ENCODE data around the gene SHLD1. TPM values are rescaled to one million over a fixed set of nuclear protein-coding genes. Genes with fewer than 3 reads are reported as not detected.

SHLD1 gene
- total RNA-seq, 1 experiment from 2014 or later = 6.7 TPM

GRCh38 chr20:5893052-5893451, 142.9 kb downstream of the SHLD1 start:
- Histone ChIP-seq H3K23me2 (ENCODE audit: insufficient read length, low read depth, low read length, poor library complexity, severe bottlenecking) (no peaks in the 10 kb centered on the region), H4K5ac (ENCODE audit: insufficient read length, low read depth, low read length) (no peak overlapping the region), H3K14ac (ENCODE audit: insufficient read depth, low read length) (no peak overlapping the region), H3K4me1 (ENCODE audit: insufficient read depth, low read length) (no peaks in the 10 kb centered on the region), H2BK5ac (ENCODE audit: insufficient read length, low read length) (no peak overlapping the region), H3K23ac (ENCODE audit: insufficient read length, low read depth, low read length) (no peak overlapping the region), H2BK20ac (ENCODE audit: low read depth, low read length, poor library complexity, severe bottlenecking) (no peak overlapping the region), H3K9ac (ENCODE audit: extremely low read depth, insufficient read length, low read length) (no peak overlapping the region), H3K79me2 (ENCODE audit: insufficient read depth, low read length) (no peaks in the 10 kb centered on the region; the same call in 1 of the 2 replicates), H2BK15ac (ENCODE audit: low read depth, low read length) (no peak overlapping the region), H3K56ac (ENCODE audit: insufficient read length, low read depth, low read length) (no peak overlapping the region), H3K27ac (ENCODE audit: insufficient read length, low read depth, low read length) (no peak overlapping the region), H2BK12ac (ENCODE audit: insufficient read length, low read depth, low read length) (no peak overlapping the region), H2BK120ac (ENCODE audit: low read depth, low read length, poor library complexity, severe bottlenecking) (no peak overlapping the region), H3K4ac (ENCODE audit: low read depth, low read length) (no peak overlapping the region), H3K79me1 (ENCODE audit: insufficient read depth, low read depth, low read length, poor library complexity, severe bottlenecking) (no peaks in the 10 kb centered on the region), H3K27me3 (ENCODE audit: insufficient read depth, low read length) (no peaks in the 10 kb centered on the region), H2AFZ (ENCODE audit: low read length) (no peak overlapping the region), H4K91ac (ENCODE audit: insufficient read length, low read depth, low read length) (no peak overlapping the region), H3T11ph (ENCODE audit: low read length) (no peak overlapping the region), H4K8ac (replicated peaks; ENCODE audit: insufficient read length, low read depth, low read length) (no peak overlapping the region), H4K20me1 (ENCODE audit: control insufficient read depth, insufficient read depth, insufficient read length) (no peaks in the 10 kb centered on the region), H3K4me2 (ENCODE audit: insufficient read depth, insufficient read length, low read length) (no peak overlapping the region), H2AK5ac (ENCODE audit: insufficient read length, low read length) (no peak overlapping the region), H3K9me3 (ENCODE audit: control insufficient read depth, low read depth, low read length) (no peaks in the 10 kb centered on the region), H3K18ac (ENCODE audit: insufficient read length, low read depth, low read length) (no peak overlapping the region)
- Mint-ChIP-seq H3K4me1 (no peaks in the 10 kb centered on the region), H3K36me3 (ENCODE audit: insufficient read depth in 1 of 3, low read depth in 3 of 3) (no peaks in the 10 kb centered on the region), H3K9me3 (no peaks in the 10 kb centered on the region; a peak in 1 of 5 replicates), H3K27ac (no peak overlapping the region), H3K27me3 (ENCODE audit: low read depth) (peaks cover 19% of the 10 kb centered on the region), H3K4me3 (no peak overlapping the region)
- DNase-seq = no peak
- WGBS (ENCODE audit: extremely low coverage, insufficient read length, low lambda C conversion rate) = no CpG with 5 or more reads among the region's 3 CpGs
- no peak for TF ChIP-seq CTCF (conservative IDR thresholded peaks at IDR 0.05)

Measured in H9 (cell line).